GM21360 (cell line): ENCODE measurements around the gene UQCR10.

Experiments used
- ATAC-seq: cut with Tn5 transposase; IDR thresholded peaks from one replicate; pipeline ENCODE4 v1.9.1; 2021; ENCODE audit warnings: mild to moderate bottlenecking, moderate library complexity; ENCODE audit not compliant: unreplicated experiment

Gene UQCR10

GRCh38 chr22:29795663-29796062 lies 28.5 kb downstream of the UQCR10 start:
- ATAC-seq, result no peak

- ATAC-seq, result no peak
These were observed 30.2 kb downstream of the UQCR10 start for GRCh38 chr22:29797351-29797750.

- ATAC-seq, result no peak
These were observed 31.1 kb downstream of the UQCR10 start for GRCh38 chr22:29798318-29798717.

- no peak for ATAC-seq
These were observed 31.6 kb downstream of the UQCR10 start for GRCh38 chr22:29798801-29799200.

- ATAC-seq, result no peak
These were observed 32.1 kb downstream of the UQCR10 start for GRCh38 chr22:29799217-29799680.

GRCh38 chr22:29801153-29801552 lies 34.0 kb downstream of the UQCR10 start:
- no peak for ATAC-seq

- no peak for ATAC-seq
These were observed 34.6 kb downstream of the UQCR10 start for GRCh38 chr22:29801796-29802195.

GRCh38 chr22:29803190-29803589 lies 36.0 kb downstream of the UQCR10 start:
- no peak for ATAC-seq

GRCh38 chr22:29804985-29805384 lies 37.8 kb downstream of the UQCR10 start:
- ATAC-seq, result no peak

- no peak for ATAC-seq
These were observed 39.0 kb downstream of the UQCR10 start for GRCh38 chr22:29806196-29806595.

- ATAC-seq, result no peak
These were observed 43.0 kb downstream of the UQCR10 start for GRCh38 chr22:29810216-29810615.

- no peak for ATAC-seq
These were observed 44.2 kb downstream of the UQCR10 start for GRCh38 chr22:29811377-29811776.

- no peak for ATAC-seq
These were observed 46.0 kb downstream of the UQCR10 start for GRCh38 chr22:29813126-29813525.

GRCh38 chr22:29813563-29813962 lies 46.4 kb downstream of the UQCR10 start:
- no peak for ATAC-seq

GRCh38 chr22:29814003-29814402 lies 46.8 kb downstream of the UQCR10 start:
- no peak for ATAC-seq

GRCh38 chr22:29815580-29815979 lies 48.4 kb downstream of the UQCR10 start:
- no peak for ATAC-seq

- ATAC-seq, result no peak
These were observed 49.0 kb downstream of the UQCR10 start for GRCh38 chr22:29816128-29816527.

- no peak for ATAC-seq
These were observed 49.4 kb downstream of the UQCR10 start for GRCh38 chr22:29816539-29816938.

GRCh38 chr22:29816980-29817379 lies 49.8 kb downstream of the UQCR10 start:
- no peak for ATAC-seq

- ATAC-seq, result no peak
These were observed 50.6 kb downstream of the UQCR10 start for GRCh38 chr22:29817724-29818123.

GRCh38 chr22:29819501-29819900 lies 52.3 kb downstream of the UQCR10 start:
- no peak for ATAC-seq
